Hepatocyte (in vitro differentiated cells): ENCODE data around the gene RBMS1. TPM values are rescaled to one million over a fixed set of nuclear protein-coding genes. Genes with fewer than 3 reads are reported as not detected.

Source experiments
- DNase-seq: peaks from one replicate; pipeline ENCODE4 v3.0.0-alpha.2; 2016; ENCODE audit warnings: low spot score
- H2AFZ ChIP-seq: fragments of 200-600 bp; sonication (generic); 2 replicates; pipeline ENCODE4 v1.6.0; 2016; ENCODE audit warnings: antibody characterized with exemption, mild to moderate bottlenecking
- H3K27ac ChIP-seq: fragments of 200-600 bp; sonication (generic); 2 replicates; pipeline ENCODE4 v1.5.1; 2016; ENCODE audit warnings: mild to moderate bottlenecking
- H3K27me3 ChIP-seq: fragments of 200-600 bp; sonication (generic); 2 replicates; pipeline ENCODE4 v1.6.1; 2016
- H3K36me3 ChIP-seq: fragments of 200-600 bp; sonication (generic); replicated peaks from 2 replicates; pipeline ENCODE4 v1.5.1; 2016; ENCODE audit warnings: low read depth; ENCODE audit not compliant: insufficient read depth
- H3K4me1 ChIP-seq: fragments of 200-600 bp; sonication (generic); 2 replicates; pipeline ENCODE4 v1.5.1; 2016; ENCODE audit warnings: mild to moderate bottlenecking, moderate library complexity; ENCODE audit not compliant: insufficient read depth
- H3K4me2 ChIP-seq: fragments of 200-600 bp; sonication (generic); 2 replicates; pipeline ENCODE4 v1.6.0; 2016
- H3K4me3 ChIP-seq: fragments of 200-600 bp; sonication (generic); 2 replicates; pipeline ENCODE4 v1.5.1; 2016; ENCODE audit warnings: mild to moderate bottlenecking
- H3K79me2 ChIP-seq: fragments of 200-600 bp; sonication (generic); 2 replicates; pipeline ENCODE4 v1.6.0; 2017; ENCODE audit warnings: mild to moderate bottlenecking
- H3K9me2 ChIP-seq: fragments of 200-600 bp; sonication (generic); replicated peaks from 2 replicates; pipeline ENCODE4 v1.6.0; 2017; ENCODE audit warnings: mild to moderate bottlenecking; ENCODE audit not compliant: insufficient read depth
- H3K9me3 ChIP-seq: fragments of 200-600 bp; sonication (generic); 2 replicates; pipeline ENCODE4 v1.5.1; 2016; ENCODE audit warnings: low read depth, mild to moderate bottlenecking
- H4K20me1 ChIP-seq: fragments of 200-600 bp; sonication (generic); 2 replicates; pipeline ENCODE4 v1.6.0; 2016; ENCODE audit warnings: mild to moderate bottlenecking; ENCODE audit not compliant: insufficient read depth, poor library complexity, severe bottlenecking
- EZH2 ChIP-seq: fragments of 200-600 bp; sonication (generic); IDR thresholded peaks from 2 replicates; pipeline ENCODE4 v1.6.1; 2016; ENCODE audit warnings: antibody characterized with exemption, mild to moderate bottlenecking, borderline replicate concordance
- EZH2phosphoT487 ChIP-seq: fragments of 200-600 bp; sonication (generic); IDR thresholded peaks from one replicate; pipeline ENCODE4 v1.6.1; 2018; ENCODE audit warnings: antibody characterized with exemption, mild to moderate bottlenecking, low read depth, moderate library complexity; ENCODE audit not compliant: unreplicated experiment, severe bottlenecking
- WGBS: methylation state at CpG from one replicate; pipeline ENCODE4 v1.1.6; 2016; ENCODE audit warnings: low lambda C conversion rate; ENCODE audit errors: missing lambda C conversion rate; 5-methylcytosine and 5-hydroxymethylcytosine counted together
- polyA plus RNA-seq: library from polyadenylated mRNA; unstranded; fragments of >200 nt; fragmentation: Nextera tagmentation; extraction: Ambion mirVana; gene quantifications from 2 replicates; pipeline ENCODE4 v1.2.1, GENCODE V29; 2016
- total RNA-seq: library from RNA; depleted of rRNA; stranded (reverse); fragments of >200 nt; gene quantifications from 2 replicates; pipeline ENCODE4 v1.2.3, GENCODE V29; 2014
- TF ChIP-seq, protein P1 (sequence below): fragments of 200-600 bp; sonication (generic); IDR thresholded peaks from 2 replicates; pipeline ENCODE4 v1.5.1; 2016; ENCODE audit warnings: antibody characterized with exemption, mild to moderate bottlenecking; ENCODE audit not compliant: poor library complexity

RBMS1 gene
- total and polyA plus RNA-seq, 2 experiments from 2014 or later, result 87.9 to 103 TPM

DNA sequence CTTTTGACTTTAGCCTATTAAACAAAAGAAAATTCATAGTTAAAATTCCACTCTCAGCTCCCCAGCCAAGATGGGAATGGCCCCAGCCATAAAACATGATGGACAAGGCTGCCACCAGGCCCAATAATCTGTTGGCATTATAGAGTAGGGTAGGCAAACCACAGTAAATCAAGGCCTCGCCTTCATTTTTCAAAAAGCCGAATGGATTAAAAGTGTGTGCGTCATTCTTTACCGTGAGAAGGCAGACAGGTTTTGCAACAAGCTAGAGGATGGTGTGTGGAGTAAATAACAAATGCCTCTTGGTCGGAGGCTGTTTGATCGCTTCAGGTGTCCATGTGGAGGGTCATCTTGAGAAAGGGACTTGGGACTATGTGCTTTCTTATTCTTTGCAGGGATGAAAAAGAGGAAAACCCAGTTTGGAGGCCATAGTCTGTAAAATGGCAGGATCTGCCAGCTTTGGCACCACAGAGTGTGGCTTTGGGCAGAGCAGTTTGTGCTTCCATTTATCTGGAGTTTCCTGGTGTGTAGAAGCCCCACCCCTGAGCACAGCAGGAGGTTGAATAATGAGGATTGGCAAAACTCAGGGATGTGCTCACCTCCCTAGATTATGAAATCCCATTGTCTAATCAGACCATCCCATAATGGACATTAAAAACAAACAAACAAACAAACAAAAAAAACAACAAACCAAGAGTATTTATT, 236.4 kb downstream of the RBMS1 start:
- TF ChIP-seq, protein P1, sequence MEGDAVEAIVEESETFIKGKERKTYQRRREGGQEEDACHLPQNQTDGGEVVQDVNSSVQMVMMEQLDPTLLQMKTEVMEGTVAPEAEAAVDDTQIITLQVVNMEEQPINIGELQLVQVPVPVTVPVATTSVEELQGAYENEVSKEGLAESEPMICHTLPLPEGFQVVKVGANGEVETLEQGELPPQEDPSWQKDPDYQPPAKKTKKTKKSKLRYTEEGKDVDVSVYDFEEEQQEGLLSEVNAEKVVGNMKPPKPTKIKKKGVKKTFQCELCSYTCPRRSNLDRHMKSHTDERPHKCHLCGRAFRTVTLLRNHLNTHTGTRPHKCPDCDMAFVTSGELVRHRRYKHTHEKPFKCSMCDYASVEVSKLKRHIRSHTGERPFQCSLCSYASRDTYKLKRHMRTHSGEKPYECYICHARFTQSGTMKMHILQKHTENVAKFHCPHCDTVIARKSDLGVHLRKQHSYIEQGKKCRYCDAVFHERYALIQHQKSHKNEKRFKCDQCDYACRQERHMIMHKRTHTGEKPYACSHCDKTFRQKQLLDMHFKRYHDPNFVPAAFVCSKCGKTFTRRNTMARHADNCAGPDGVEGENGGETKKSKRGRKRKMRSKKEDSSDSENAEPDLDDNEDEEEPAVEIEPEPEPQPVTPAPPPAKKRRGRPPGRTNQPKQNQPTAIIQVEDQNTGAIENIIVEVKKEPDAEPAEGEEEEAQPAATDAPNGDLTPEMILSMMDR, result no peak
- TF ChIP-seq EZH2phosphoT487 (no peak), EZH2 (no peak)
- peaks cover 3% of the 10 kb centered on the region for H3K4me1 ChIP-seq
- H3K79me2 ChIP-seq, result no peaks in the 10 kb centered on the region
- WGBS, result 75% methylated on average over 6 of the region's 6 CpGs
- H4K20me1 ChIP-seq, result no peaks in the 10 kb centered on the region
- H2AFZ ChIP-seq, result no peak overlapping the region
- peak overlapping the region; percentile 42 for H3K27ac ChIP-seq
- H3K4me2 ChIP-seq, result no peak overlapping the region
- no peaks in the 10 kb centered on the region for H3K27me3 ChIP-seq
- H3K36me3 ChIP-seq, result no peaks in the 10 kb centered on the region
- no peak overlapping the region for H3K4me3 ChIP-seq
- DNase-seq, result peak; percentile 17
- H3K9me2 ChIP-seq, result no peaks in the 10 kb centered on the region
- H3K9me3 ChIP-seq, result no peaks in the 10 kb centered on the region

DNA sequence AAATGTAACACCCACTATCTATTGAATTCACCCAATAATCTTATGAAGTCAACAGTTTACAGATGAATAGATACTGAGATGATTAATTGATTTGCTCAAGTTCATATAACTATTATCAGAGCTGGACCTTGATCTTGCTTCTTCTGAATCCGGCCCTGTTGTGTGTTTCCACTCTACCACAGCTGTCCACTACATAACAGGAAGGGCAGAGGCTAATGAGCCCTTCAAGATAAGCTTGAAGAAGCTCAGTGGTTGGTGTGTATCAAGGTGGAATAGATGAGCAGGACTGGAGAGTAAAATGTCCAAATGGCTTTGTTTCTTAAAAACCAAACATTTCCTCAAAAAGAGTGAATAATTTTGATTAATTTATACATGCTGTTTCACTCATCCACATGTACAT, 237.1 kb downstream of the RBMS1 start:
- no peaks in the 10 kb centered on the region for H3K36me3 ChIP-seq
- H3K9me3 ChIP-seq, result no peaks in the 10 kb centered on the region
- TF ChIP-seq, protein P1, result no peak
- no peak for TF ChIP-seq EZH2
- no peak for TF ChIP-seq EZH2phosphoT487
- H4K20me1 ChIP-seq, result no peaks in the 10 kb centered on the region
- no peak overlapping the region for H2AFZ ChIP-seq
- no peak overlapping the region for H3K4me2 ChIP-seq
- H3K4me1 ChIP-seq, result peaks cover 3% of the 10 kb centered on the region
- DNase-seq, result no peak
- no peaks in the 10 kb centered on the region for H3K27me3 ChIP-seq
- WGBS, result 61% methylated on average over 1 of the region's 1 CpG
- no peak overlapping the region for H3K4me3 ChIP-seq
- peak overlapping the region; percentile 14 for H3K27ac ChIP-seq
- no peaks in the 10 kb centered on the region for H3K9me2 ChIP-seq
- H3K79me2 ChIP-seq, result no peaks in the 10 kb centered on the region

DNA sequence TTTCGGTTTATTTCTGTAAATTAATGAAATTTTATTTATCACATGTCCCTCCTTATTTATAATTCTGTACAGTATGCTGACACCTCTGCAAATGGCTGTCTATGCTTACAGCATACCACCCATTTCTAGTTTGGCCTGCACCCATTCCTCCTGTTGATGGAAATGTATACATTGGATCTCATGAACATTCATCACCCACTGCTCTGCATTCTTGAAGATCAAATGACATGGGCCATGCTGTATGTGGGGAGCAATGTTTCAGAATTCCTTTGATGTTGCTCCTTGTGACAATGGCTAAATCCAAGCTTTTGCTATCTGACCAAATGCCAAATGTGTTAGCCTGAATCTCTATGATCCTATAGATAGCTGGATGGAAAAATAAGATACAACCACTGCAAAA, 238.2 kb downstream of the RBMS1 start:
- no peak for DNase-seq
- H3K27me3 ChIP-seq, result no peaks in the 10 kb centered on the region
- H3K4me3 ChIP-seq, result no peak overlapping the region
- no peaks in the 10 kb centered on the region for H4K20me1 ChIP-seq
- H3K27ac ChIP-seq, result no peak overlapping the region
- no peaks in the 10 kb centered on the region for H3K36me3 ChIP-seq
- no peaks in the 10 kb centered on the region for H3K9me3 ChIP-seq
- no peak overlapping the region for H2AFZ ChIP-seq
- peaks cover 3% of the 10 kb centered on the region for H3K4me1 ChIP-seq
- WGBS, result 100% methylated on average over 1 of the region's 1 CpG
- no peaks in the 10 kb centered on the region for H3K79me2 ChIP-seq
- no peaks in the 10 kb centered on the region for H3K9me2 ChIP-seq
- no peak overlapping the region for H3K4me2 ChIP-seq
- TF ChIP-seq EZH2phosphoT487 (no peak), EZH2 (no peak)
- TF ChIP-seq, protein P1, result no peak
